Measurements from ENCODE around the gene IPCEF1. TPM values are rescaled to one million over a fixed set of nuclear protein-coding genes. Genes with fewer than 3 reads are reported as not detected.
A peak's percentile ranks its signal among the peaks of the same experiment; 100 is the strongest.

The IPCEF1 gene
- total and polyA plus RNA-seq, 5 donors, result 0.07 to 1.8 (median 1.1) TPM

DNA sequence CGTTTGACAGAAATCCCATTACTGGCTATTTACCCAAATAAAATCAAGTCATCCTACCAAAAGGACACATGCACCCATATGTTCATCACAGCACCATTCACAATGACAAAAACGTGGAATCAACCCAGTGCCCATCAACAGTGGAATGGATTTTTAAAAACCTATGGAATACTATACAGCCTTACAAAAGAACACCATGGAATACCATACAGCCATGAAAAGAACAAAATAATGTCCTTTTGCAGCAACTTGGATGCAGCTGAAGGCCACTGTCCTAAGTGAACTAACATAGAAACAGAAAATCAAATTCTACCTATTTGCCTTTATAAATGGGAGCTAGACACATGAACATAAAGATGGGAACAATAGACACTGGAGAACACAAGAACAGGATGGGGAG lies 17.4 kb upstream of the IPCEF1 start:
- ATAC-seq, result no peak
- Histone ChIP-seq H3K4me1 (ENCODE audit: control insufficient read depth, insufficient read depth, low read length) (no peaks in the 10 kb centered on the region), H3K9me3 (ENCODE audit: control insufficient read depth, low read length) (no peaks in the 10 kb centered on the region), H3K4me3 (ENCODE audit: low read length) (no peak overlapping the region), H3K27me3 (ENCODE audit: control insufficient read depth, insufficient read depth) (no peaks in the 10 kb centered on the region), H3K27ac (ENCODE audit: low read length) (no peak overlapping the region)
- intact Hi-C loops (cut with DNase I), result loop anchor here in 1 of 4 donors (5.0 kb wide), 1 partner anchor 217 kb away; no protein-coding TSS in a partner anchor
- 89% methylated on average over 2 of the region's 2 CpGs for WGBS
- DNase-seq, result no peak

- Histone ChIP-seq H3K27me3 (ENCODE audit: control insufficient read depth, insufficient read depth) (no peaks in the 10 kb centered on the region), H3K27ac (ENCODE audit: low read length) (no peak overlapping the region), H3K4me1 (ENCODE audit: control insufficient read depth, insufficient read depth, low read length) (no peaks in the 10 kb centered on the region), H3K4me3 (ENCODE audit: low read length) (no peak overlapping the region), H3K9me3 (ENCODE audit: control insufficient read depth, low read length) (no peaks in the 10 kb centered on the region)
- intact Hi-C loops (cut with DNase I), result loop anchor here in 1 of 4 donors (5.0 kb wide), 1 partner anchor 214 kb away; no protein-coding TSS in a partner anchor
- ATAC-seq (no peak), DNase-seq (no peak)
- WGBS, result 87% methylated on average over 4 of the region's 4 CpGs
These were observed 14.7 kb upstream of the IPCEF1 start for GRCh38 chr6:154371281-154371680.

- ATAC-seq, result peak; percentile 32 to 74
- no peak overlapping the region for H3K4me3 ChIP-seq (ENCODE audit: low read length)
- H3K4me1 ChIP-seq (ENCODE audit: control insufficient read depth, insufficient read depth, low read length), result no peaks in the 10 kb centered on the region
- no peaks in the 10 kb centered on the region for H3K9me3 ChIP-seq (ENCODE audit: control insufficient read depth, low read length)
- intact Hi-C loops (cut with DNase I), result loop anchor here in 1 of 4 donors (5.0 kb wide), 1 partner anchor 213 kb away; no protein-coding TSS in a partner anchor
- peak in 1 of 3 donors; percentile 31 for DNase-seq
- 7% methylated on average over 4 of the region's 4 CpGs for WGBS
- no peak overlapping the region for H3K27ac ChIP-seq (ENCODE audit: low read length)
- no peaks in the 10 kb centered on the region for H3K27me3 ChIP-seq (ENCODE audit: control insufficient read depth, insufficient read depth)
These were observed 13.9 kb upstream of the IPCEF1 start for GRCh38 chr6:154370545-154370944.

DNA sequence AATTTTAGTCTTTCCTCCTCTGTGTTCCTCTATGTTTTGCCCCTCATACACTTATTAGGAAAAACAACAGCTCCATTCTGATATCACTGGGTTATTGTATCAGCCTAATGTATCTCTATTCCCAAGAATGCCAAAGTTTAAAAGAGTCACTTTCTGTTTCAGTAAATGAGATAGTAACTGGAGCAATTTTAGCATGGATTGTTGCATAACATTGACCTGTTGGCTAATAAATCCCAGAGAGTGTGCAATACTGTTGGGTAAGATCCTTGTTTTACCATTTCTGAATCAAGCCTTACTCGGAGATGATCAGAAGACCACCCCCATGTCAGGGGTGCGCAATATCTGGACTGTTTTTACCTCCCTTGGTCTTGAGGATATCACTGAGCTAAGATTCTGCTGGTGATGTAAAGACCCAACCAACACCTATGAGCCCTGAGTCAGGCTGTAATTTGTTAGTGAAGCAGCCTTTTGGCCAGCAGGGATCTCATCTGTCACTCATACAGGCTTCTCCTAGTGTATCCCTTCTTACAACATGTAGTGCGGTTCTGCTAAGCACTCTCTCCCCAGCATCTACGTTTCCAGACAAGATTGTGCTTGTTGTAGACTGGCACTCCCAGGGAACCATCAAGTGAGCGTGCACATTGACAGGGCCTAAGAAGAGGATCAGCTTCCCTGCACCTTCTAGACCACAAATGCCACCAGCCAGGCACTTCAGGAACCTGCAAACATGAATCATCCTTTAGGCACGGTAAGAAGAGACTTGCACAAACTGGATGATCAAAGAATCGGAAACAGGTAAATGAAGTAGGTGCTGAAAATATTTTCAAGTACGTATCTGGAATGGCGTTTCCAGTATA lies 11.5 kb upstream of the IPCEF1 start:
- ATAC-seq (no peak), DNase-seq (no peak)
- intact Hi-C loops (cut with DNase I), result loop anchor here in 2 of 4 donors (10.0 kb wide), 1 partner anchor 213 kb away; no protein-coding TSS in a partner anchor
- WGBS, result 82% methylated on average over 9 of the region's 9 CpGs
- Histone ChIP-seq H3K27ac (ENCODE audit: low read length) (no peak overlapping the region), H3K27me3 (ENCODE audit: control insufficient read depth, insufficient read depth) (no peaks in the 10 kb centered on the region), H3K4me3 (ENCODE audit: low read length) (no peak overlapping the region), H3K9me3 (ENCODE audit: control insufficient read depth, low read length) (no peaks in the 10 kb centered on the region), H3K4me1 (ENCODE audit: control insufficient read depth, insufficient read depth, low read length) (no peaks in the 10 kb centered on the region)

DNA sequence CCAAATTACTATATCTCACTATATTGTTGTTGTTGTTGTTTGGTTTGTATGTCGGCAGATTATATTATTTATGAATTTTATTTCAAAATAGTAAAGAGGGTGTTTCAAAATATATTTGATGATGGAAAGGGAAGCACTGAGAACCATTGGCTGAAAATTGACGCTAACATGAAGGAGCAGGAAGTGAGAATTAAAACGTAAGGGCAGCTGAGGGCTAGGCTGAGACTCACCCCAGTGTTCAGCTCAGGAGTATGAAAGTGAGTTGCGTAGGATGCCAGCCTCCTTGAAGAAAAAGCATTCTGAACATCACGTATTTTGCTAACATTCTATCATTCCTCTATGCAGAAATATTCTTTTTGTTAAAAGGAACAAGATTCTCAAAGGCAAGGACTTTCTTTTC lies 10.7 kb upstream of the IPCEF1 start:
- no peak for DNase-seq
- WGBS, result 82% methylated on average over 5 of the region's 5 CpGs
- no peaks in the 10 kb centered on the region for H3K9me3 ChIP-seq (ENCODE audit: control insufficient read depth, low read length)
- H3K4me3 ChIP-seq (ENCODE audit: low read length), result no peak overlapping the region
- H3K27ac ChIP-seq (ENCODE audit: low read length), result no peak overlapping the region
- ATAC-seq, result no peak
- no peaks in the 10 kb centered on the region for H3K27me3 ChIP-seq (ENCODE audit: control insufficient read depth, insufficient read depth)
- no peaks in the 10 kb centered on the region for H3K4me1 ChIP-seq (ENCODE audit: control insufficient read depth, insufficient read depth, low read length)
- intact Hi-C loops (cut with DNase I), result loop anchor here in 2 of 4 donors (10.0 kb wide), 1 partner anchor 213 kb away; no protein-coding TSS in a partner anchor

- Histone ChIP-seq H3K4me3 (ENCODE audit: low read length) (no peak overlapping the region), H3K27me3 (ENCODE audit: control insufficient read depth, insufficient read depth) (no peaks in the 10 kb centered on the region), H3K4me1 (ENCODE audit: control insufficient read depth, insufficient read depth, low read length) (no peaks in the 10 kb centered on the region), H3K9me3 (ENCODE audit: control insufficient read depth, low read length) (no peaks in the 10 kb centered on the region), H3K27ac (ENCODE audit: low read length) (no peak overlapping the region)
- DNase-seq (no peak), ATAC-seq (no peak)
- whole genome bisulfite sequencing, result 72% methylated on average over 4 of the region's 4 CpGs
- intact Hi-C loops (cut with DNase I), result loop anchor here in 2 of 4 donors (10.0 kb wide), 1 partner anchor 209 kb away; no protein-coding TSS in a partner anchor
These were observed 7.2 kb upstream of the IPCEF1 start for GRCh38 chr6:154363821-154364220.

- H3K4me1 ChIP-seq (ENCODE audit: control insufficient read depth, insufficient read depth, low read length), result no peaks in the 10 kb centered on the region
- 91% methylated on average over 5 of the region's 5 CpGs for WGBS
- H3K9me3 ChIP-seq (ENCODE audit: control insufficient read depth, low read length), result no peaks in the 10 kb centered on the region
- intact Hi-C loops (cut with DNase I), result loop anchor here in 2 of 4 donors (10.0 kb wide), 1 partner anchor 207 kb away; no protein-coding TSS in a partner anchor
- no peak for ATAC-seq
- H3K4me3 ChIP-seq (ENCODE audit: low read length), result no peak overlapping the region
- no peak for DNase-seq
- no peak overlapping the region for H3K27ac ChIP-seq (ENCODE audit: low read length)
- no peaks in the 10 kb centered on the region for H3K27me3 ChIP-seq (ENCODE audit: control insufficient read depth, insufficient read depth)
These were observed 4.9 kb upstream of the IPCEF1 start for GRCh38 chr6:154361476-154361875.

GRCh38 chr6:154360476-154360875 lies 3.9 kb upstream of the IPCEF1 start:
- no peak for ATAC-seq
- WGBS, result 95% methylated on average over 3 of the region's 3 CpGs
- Histone ChIP-seq H3K27me3 (ENCODE audit: control insufficient read depth, insufficient read depth) (no peaks in the 10 kb centered on the region), H3K9me3 (ENCODE audit: control insufficient read depth, low read length) (no peaks in the 10 kb centered on the region), H3K27ac (ENCODE audit: low read length) (no peak overlapping the region), H3K4me3 (ENCODE audit: low read length) (no peak overlapping the region), H3K4me1 (ENCODE audit: control insufficient read depth, insufficient read depth, low read length) (no peaks in the 10 kb centered on the region)
- intact Hi-C loops (cut with DNase I), result loop anchor here in 2 of 4 donors (10.0 kb wide), 1 partner anchor 206 kb away; no protein-coding TSS in a partner anchor
- DNase-seq, result no peak

DNA sequence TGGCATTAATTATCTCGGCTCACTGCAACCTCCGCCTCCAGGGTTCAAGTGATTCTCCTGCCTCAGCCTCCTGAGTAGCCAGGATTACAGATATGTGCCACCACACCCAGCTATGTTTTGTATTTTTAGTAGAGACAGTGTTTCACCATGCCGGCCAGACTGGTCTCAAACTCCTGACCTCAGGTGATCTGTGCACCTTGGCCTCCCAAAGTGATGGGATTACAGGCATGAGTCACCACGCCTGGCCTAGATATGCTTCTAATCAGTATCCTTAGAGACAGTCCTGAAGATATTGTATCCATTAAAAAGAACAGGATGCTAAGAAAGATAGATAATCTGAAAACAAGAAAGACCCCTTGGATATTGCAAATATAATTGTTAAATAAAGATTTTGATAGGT lies 3.1 kb upstream of the IPCEF1 start:
- Histone ChIP-seq H3K27me3 (ENCODE audit: control insufficient read depth, insufficient read depth) (no peaks in the 10 kb centered on the region), H3K4me3 (ENCODE audit: low read length) (no peak overlapping the region), H3K4me1 (ENCODE audit: control insufficient read depth, insufficient read depth, low read length) (no peaks in the 10 kb centered on the region), H3K27ac (ENCODE audit: low read length) (no peak overlapping the region), H3K9me3 (ENCODE audit: control insufficient read depth, low read length) (no peaks in the 10 kb centered on the region)
- ATAC-seq (no peak), DNase-seq (no peak)
- intact Hi-C loops (cut with DNase I), result loop anchor here in 2 of 4 donors (10.0 kb wide), 1 partner anchor 205 kb away; no protein-coding TSS in a partner anchor
- WGBS, result 76% methylated on average over 4 of the region's 4 CpGs

- no peaks in the 10 kb centered on the region for H3K4me1 ChIP-seq (ENCODE audit: control insufficient read depth, insufficient read depth, low read length)
- DNase-seq (no peak), ATAC-seq (peak in 1 of 2 donors; percentile 40)
- WGBS, result 21% methylated on average over 10 of the region's 10 CpGs
- H3K9me3 ChIP-seq (ENCODE audit: control insufficient read depth, low read length), result no peaks in the 10 kb centered on the region
- intact Hi-C loops (cut with DNase I), result no loop called here
- H3K4me3 ChIP-seq (ENCODE audit: low read length), result peak overlapping the region; percentile 23
- no peaks in the 10 kb centered on the region for H3K27me3 ChIP-seq (ENCODE audit: control insufficient read depth, insufficient read depth)
- no peak overlapping the region for H3K27ac ChIP-seq (ENCODE audit: low read length)
These were observed 2.6 kb upstream of the IPCEF1 start for GRCh38 chr6:154359161-154359574.

DNA sequence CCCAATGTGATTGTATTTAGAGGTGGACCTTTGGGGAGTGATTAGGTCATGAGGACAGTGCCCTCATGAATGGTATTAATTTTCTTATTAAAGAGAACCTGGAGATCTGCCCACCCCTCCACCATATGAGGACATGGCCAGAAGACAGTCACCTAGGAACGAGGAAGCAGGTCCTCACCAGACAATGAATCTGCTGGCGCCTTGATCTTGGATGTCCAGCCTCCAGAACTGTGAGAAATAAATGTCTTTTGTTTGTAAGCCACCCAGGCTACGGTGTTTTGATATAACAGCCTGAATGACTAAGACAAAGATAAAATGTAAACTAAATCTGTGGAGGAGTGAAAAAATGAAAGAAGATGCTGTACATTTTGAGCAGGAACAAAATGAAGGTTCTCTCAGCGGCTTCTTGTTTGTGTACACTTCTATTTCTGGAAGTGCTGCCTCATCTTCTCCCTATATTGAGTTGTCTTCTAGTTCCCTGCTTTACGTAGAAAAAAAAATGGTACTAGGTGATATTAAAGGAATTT lies 1.5 kb upstream of the IPCEF1 start:
- H3K27ac ChIP-seq (ENCODE audit: low read length), result no peak overlapping the region
- H3K27me3 ChIP-seq (ENCODE audit: control insufficient read depth, insufficient read depth), result no peaks in the 10 kb centered on the region
- H3K4me1 ChIP-seq (ENCODE audit: control insufficient read depth, insufficient read depth, low read length), result no peaks in the 10 kb centered on the region
- H3K9me3 ChIP-seq (ENCODE audit: control insufficient read depth, low read length), result no peaks in the 10 kb centered on the region
- intact Hi-C loops (cut with DNase I), result no loop called here
- no peak for DNase-seq
- WGBS, result 88% methylated on average over 5 of the region's 5 CpGs
- no peak for ATAC-seq
- no peak overlapping the region for H3K4me3 ChIP-seq (ENCODE audit: low read length)
